ENCODE results near the gene DDX17.

Gene DDX17

DNA sequence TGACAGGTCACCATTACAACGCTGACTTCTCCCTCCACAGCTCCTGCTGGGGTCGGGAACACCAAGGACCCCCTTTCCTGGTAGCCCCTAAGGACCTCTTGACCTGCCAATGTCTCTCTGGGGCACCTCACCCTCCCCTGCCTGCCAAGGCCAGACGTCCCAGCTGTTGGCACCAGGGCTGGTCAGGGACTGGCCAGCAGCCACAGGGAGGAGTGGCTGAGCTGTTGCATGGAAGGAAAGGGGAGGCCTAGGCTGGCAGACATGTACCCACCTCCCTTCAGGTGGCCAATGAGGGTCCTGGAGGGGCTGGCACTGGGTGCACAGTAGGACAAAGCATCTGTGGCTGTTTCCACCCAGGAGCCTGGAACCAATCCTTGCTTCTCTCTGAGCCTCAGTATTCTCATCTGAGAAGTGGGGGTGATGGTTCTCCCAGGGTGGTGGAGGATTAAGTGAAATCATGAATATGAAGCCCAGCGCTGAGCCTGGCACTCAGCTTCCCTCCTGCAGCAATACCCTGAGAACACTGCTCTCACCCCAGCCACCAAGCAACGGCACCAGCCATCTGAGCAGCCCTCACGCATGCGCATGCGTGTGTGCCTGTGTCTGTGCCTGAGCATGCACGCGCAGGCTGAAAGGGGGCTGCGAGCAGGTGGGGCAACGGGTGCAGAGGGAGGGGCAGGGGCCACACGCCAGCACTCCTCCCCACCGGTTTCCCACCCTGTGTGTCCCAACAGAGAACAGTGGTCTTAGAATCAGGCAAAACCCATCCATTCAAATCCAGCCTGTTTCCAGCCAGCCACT, 57.0 kb downstream of the DDX17 start:
- DNase-seq = no peak

DNA sequence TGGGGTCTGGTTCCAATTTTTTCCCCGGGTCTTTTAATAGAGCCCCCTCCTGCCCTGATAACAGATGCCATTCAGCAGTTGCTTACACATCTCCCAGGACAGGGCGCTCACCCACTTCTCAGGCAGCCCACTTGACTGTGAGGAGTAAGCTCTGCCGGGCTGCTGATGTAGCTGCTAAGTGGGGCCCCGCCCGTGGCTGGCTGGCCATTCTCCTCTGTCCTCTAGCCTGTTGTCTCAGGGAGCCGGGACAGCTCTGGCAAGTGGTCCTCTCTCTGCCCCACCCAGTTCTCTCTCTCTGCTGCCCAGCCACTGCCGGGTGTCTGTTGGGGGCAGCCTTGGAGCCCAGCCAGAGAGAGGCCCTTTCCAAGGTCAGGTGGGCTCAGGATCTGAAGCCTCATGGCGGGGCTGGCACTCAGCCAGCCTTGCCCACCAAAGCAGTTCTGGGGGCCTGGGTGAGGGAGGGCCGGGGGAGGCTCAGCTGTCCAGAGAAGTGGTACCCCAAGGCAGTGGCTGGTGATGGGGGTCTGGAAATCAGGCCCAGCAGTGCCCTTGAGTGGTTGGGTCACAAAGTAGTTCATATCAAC, 60.0 kb downstream of the DDX17 start:
- no peak for DNase-seq

DNA sequence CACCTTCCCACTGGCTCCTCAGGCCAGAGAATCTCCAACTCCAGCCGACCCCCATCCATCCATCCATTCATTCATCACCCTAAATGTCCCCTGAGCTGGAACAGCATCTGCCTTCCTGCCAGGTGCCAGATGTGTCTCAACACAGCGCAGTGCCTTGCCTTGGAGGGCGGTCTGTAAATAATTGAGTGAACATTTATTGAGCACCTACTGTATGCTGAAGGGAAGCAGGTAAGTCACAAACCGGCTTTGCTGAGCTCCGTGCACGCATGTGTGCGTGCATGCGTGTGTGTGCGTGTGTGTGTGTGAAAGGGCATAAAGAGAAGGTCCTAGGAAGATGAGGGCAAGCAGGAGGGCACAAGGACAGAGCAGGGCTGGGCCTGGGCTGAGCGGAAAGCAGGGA, 61.3 kb downstream of the DDX17 start:
- no peak for DNase-seq

DNA sequence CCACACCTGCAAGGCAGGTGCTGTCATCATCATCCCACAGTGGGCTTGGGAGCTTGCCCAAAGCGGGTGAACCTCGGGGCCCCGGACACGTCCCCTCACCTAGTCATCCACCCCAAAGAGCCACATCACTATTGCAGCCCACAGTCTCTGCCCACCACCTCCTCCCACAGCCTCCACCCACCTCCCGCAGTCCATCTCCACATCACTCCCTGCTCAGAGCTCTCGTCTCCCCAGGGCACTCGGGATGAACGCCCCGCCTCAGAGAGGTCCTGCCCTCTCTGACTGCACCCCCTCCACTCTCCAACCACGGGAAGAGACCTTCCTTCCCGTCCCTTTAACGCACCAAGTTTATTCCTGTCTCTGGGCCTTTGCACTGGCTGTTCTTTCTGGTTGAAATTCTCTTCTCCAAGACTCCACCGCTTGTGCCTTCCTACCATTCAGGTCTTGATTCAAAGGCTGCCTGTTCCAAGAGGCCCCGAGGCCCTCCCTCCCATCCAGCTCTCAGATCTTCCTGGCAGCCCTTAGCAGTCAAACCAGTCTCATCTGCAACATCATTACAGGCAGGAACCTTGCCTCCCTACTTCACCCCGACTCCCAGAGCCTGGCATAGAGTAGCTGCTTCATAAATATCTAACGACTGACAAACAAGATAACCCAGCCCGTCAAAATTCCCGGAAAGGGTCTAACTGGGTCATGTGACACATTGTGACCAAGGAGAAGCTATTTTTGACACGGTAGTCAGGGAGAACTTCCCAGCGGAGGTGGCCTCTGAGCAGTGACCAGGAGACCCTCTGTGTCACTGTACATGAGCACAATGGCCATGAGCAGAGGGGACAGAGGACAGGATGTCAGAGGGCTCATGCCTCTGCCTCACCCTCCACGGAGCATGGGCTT, 62.2 kb downstream of the DDX17 start:
- DNase-seq = no peak

DNA sequence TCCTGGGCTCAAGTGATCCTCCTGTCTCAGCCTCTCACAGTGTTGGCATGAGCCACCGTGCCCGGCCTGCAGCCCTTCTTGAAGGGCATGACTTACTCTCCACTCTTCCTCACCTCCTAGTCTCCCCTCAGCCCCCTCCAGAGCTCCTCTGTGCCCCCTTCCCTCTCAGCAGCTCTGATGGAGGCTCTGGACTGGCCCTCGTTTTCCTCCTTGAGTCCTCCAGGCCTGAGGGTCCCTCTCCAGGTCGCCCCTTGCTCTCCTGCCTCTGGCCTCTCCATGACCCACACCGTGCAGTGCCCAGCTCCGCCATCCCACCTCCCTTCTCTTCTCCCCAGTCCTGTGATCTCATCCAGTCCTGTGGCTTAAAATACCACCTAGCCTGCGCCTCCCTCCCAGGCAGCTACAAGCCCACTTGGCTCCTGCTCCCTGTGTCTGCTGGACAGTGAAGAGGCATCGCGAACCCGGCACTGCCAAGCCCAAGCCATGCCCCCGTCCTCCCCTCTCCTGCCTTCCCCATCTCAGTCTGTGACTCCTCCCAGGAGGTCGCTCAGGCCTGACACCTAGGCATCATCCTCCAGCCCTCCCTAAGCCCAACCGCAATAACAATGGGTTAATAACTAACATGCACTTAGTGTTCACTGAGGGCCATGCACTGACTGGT, 63.0 kb downstream of the DDX17 start:
- no peak for DNase-seq

DNA sequence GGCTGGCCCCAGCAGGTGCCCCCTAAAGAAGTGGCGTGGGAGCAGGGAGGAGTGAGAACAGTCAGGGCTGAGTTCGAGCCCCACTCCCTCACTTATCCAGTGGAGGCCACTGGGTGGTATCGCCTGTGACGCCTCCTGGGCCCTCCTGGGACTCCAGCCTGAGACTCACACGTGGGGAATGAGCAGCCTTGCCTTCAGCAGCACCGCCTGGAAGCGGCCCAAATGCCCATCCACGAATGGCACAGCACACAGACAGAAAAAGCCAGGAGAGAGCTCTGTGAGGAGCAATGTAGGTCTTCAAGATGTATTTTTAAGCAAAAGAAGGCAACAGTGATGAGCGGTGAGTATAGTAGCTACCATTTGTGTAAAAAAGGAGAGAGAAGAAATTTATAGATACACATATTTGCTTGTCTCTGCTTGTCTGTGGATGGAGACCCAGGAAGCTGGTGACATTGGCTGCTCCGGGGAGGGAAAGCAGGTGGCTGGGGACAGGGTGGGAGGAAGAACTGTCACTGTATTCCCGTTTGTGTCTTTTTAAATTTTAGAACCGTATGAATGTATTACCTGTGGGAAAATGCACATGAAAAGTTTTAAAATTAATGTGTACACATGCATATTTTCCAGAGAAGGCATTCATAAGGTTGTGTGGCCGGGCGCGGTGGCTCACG, 64.4 kb downstream of the DDX17 start:
- no peak for DNase-seq

DNA sequence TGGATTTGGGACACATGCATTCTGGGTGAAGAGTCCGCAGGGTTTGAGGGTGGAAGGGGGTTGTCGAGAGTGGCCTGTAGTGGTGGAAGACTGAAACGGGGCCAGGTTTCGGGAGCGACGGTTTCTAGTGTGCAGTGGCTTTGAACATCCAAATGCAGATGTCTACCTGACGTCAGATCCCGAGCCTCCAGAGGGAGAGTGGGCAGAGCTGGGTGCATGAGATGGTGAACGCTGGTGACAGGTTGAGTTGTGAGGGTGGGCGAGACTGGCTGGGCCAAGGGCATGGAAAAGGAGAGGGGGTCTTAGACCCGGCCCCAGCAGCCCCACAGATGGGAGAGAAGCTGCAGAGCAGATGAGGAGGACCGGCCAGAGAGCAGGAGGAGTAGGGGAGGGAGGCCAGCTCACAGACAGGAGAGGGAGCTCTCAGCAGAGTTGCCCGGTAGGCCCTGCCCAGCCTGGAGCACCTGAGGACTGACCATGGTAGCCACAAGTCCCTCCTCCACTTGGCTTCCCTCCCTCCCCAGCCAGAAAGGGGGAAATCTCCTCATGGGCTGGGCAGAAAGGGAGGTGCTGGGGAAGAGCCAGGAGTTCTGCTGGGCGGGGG, 65.3 kb downstream of the DDX17 start:
- no peak for DNase-seq

DNA sequence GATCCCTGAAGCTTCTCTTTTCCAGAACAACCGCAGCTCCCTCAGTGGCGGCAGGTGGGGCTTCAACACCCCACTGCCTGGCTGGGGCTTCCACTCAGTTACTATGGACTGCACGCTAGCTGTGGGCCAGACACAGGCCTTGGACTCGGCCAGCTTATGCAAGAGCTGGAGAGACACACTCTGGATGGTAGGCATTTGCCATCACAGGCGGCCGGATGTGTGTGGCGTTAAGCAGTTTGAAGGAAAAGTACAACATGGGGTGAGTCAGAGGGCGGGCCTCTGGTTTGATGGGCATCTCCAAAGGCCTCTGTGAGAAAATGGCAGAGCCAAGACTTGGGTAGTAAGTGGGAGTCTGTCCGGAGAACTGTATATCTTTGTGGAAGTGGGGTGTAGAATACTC, 68.7 kb downstream of the DDX17 start:
- DNase-seq = no peak

DNA sequence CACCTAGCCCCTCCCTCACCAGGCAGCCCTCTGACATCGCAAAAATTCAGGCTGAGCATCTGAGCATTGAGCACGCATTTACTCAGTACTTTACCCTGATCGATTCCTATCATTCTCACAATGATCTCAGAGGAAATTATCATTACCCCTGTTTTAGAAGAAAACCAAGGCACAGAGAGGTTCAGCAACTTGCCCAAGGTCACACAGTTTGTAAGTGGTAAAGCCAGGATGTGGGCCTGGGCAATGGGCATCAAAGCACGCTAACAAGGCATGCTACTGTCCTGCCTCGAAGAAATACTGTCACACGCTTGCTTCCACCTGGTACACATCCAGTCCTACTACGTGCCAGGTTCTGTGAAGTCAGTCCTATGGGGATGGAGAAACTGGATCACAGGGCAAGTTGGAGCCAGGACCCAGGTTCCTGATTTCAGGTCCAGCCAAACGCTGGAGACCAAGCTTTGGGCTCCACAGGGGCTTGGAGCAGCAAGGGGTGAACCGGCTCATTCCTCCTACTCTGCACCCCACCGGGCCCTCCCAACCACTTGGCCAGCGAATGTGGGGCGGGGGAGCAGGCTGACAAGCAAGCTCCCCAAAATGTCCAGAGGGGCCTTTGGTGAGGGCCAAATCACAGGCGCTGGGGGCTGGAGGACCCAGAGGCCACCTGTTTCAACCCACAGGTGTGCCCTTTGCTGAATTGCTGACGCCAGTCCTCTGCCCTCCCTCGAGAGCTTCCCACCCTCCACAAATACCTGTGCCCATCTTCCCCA, 69.3 kb downstream of the DDX17 start:
- DNase-seq = no peak

DNA sequence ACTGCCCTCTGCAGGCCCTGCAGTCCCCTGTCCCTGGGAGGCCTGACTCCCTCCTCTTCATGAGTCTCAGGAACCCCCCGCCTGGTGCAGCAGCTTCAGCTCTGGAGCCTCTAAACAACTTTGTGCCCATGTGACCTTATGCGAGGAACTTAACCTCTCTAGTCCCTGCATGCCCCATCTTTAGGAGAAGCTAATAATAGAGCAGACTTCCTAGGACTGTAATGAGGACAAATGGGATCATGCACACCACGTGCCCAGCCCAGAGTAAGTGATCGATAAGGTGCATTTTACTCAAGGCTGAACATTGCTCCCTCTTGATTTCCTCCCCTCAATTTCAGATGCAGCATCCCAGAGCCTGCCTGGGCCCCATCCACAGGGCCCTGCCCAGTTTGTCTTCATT, 70.1 kb downstream of the DDX17 start:
- no peak for DNase-seq

DNA sequence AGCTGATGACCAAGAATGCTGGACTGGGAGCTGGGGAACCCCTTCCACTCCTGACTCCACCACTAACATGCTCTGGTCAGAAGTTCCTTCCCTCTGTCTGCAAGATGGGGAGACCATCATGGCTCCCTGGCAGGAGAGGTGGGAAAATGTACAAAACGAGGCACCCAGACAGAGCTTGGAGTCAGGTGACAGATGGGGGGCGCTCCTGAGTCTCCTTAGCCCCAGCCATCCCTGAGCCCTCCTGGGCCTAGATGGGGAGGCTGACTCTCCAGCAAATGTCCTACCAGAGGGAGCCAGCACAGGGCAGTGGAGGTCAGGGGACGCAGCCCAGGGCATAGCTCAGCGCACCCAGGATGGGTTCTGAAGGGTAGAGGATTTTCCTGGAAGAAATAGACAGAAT, 71.1 kb downstream of the DDX17 start:
- no peak for DNase-seq

DNA sequence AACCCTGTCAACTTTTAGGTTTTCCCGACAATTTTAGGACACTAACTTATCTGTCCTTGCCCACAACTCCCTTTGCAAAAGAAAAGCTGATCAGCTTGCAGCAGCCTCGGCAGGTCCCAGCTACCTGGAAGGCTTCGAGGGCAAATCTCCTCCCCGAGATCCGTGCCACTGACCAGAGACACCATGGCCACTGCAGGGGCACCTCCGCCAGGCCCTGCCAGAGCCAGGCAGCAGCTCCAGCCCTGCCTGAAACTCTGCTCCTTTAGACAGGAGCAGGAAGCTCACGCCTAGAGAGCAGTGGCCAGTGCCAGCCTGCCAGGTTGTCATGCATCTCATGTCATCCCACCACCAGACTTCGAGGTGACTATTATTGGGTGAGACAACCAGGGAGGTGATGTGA, 72.2 kb downstream of the DDX17 start:
- no peak for DNase-seq
